Measurements from ENCODE around the gene CYCS.

DNA sequence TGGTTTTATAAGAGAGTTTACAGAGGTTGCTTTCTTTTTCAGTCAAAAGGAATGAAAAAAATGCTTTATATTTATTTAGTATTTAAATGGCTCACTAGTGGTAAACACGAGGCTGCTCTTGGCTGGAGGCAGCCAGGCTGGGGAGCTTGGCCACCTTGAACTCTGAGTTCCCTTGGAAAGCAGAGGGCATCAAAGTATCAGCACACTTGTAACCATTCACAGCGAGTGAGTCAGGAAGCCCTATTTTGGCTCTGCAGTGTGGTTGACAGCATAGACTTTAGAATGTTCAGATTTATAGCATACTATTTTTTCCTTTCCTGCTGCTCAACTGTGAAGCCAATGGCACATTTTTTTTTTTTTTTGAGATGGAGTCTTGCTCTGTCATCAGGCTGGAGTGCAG lies 51.6 kb downstream of the CYCS start:
- TF ChIP-seq POLR2A (IDR thresholded peaks at IDR 0.05) (no peak), EP300 (IDR thresholded peaks at IDR 0.05) (no peak)
